ENCODE data around the gene BMAL1.

- TF ChIP-seq CTCF (conservative IDR thresholded peaks at IDR 0.05 in 1 of 2, IDR thresholded peaks at IDR 0.05 in 1 of 2; ENCODE audit: low read depth in 1 of 2, low read length in 2 of 2) (no peak), EZH2 (IDR thresholded peaks at IDR 0.05; ENCODE audit: low read length, missing control alignments) (no peak)
These were observed 34.0 kb downstream of the BMAL1 start for GRCh38 chr11:13311570-13311969.

Data from fibroblast of lung (primary cell).